Amniotic epithelial cell (primary cell): ENCODE measurements around the gene SLIT2.

Experiments
- DNase-seq: peaks from one replicate; pipeline ENCODE4 v3.0.0-alpha.2; 2010; ENCODE audit warnings: low read depth

SLIT2 gene

GRCh38 chr4:20266215-20267082, 14.7 kb downstream of the SLIT2 start:
- peak; percentile 68 for DNase-seq

GRCh38 chr4:20268028-20268427, 16.3 kb downstream of the SLIT2 start:
- DNase-seq, result no peak

DNA sequence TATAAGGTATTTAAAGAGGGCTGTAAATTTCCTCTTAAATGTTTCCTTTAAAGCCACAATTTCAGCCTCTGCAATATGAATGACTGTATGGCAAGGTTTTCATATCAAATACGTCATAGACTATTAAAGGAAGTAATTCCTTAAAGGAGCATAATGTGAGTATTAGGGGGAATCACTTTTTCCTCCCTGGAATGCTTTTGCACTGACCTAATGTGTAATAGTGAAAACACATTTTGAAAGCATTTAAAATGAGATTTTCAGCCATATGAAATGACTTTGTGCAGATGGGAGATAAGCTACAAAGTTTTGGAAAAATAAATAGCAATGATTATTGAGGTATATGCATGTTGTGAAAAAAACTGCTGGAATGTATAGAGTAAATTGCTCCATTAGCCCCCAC, 17.6 kb downstream of the SLIT2 start:
- DNase-seq, result no peak

GRCh38 chr4:20271950-20272349, 20.2 kb downstream of the SLIT2 start:
- no peak for DNase-seq

GRCh38 chr4:20272411-20272872, 20.7 kb downstream of the SLIT2 start:
- peak; percentile 90 for DNase-seq

GRCh38 chr4:20273793-20274192, 22.1 kb downstream of the SLIT2 start:
- peak; percentile 84 for DNase-seq

GRCh38 chr4:20276848-20277247, 25.1 kb downstream of the SLIT2 start:
- no peak for DNase-seq

DNA sequence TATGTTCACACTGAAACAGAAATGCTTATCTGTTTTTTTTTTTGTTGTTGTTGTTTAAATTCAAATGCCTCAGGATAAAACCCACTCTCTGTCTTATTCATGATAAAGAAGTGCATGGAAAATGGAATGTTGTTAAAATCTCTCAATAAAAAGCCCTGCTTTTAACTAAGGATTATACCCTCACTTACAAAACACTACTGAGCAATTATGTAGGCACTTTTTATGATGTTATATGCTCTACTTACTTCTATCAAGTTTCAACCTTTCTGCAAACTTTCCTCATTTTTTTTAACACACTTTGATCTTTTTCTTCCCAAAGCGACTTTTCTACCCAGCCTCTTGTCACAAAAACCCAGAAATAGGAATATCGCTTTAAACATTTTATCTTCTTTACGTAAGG, 26.5 kb downstream of the SLIT2 start:
- DNase-seq, result no peak

- no peak for DNase-seq
Observed at GRCh38 chr4:20279381-20279780, 27.7 kb downstream of the SLIT2 start.

DNA sequence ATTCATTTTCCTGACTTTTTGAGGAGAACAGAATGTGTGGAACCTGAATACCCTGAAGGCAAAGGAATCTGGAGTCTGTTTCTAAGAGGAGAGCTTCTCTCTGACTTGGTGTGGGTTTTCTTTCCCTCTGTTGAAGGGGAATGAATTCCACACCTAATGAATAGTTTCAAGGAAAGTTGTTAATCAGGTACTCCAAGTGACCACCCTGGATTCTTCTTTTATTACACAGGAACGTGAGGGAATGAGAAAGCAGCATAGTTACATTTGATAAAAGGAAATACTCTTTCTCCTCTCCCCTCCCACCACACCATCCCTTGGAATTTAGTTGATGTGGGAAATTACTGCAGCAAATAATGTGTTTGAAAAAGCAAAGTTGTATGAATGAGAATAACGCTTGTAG, 29.7 kb downstream of the SLIT2 start:
- DNase-seq, result no peak

GRCh38 chr4:20283039-20283438, 31.3 kb downstream of the SLIT2 start:
- no peak for DNase-seq

DNA sequence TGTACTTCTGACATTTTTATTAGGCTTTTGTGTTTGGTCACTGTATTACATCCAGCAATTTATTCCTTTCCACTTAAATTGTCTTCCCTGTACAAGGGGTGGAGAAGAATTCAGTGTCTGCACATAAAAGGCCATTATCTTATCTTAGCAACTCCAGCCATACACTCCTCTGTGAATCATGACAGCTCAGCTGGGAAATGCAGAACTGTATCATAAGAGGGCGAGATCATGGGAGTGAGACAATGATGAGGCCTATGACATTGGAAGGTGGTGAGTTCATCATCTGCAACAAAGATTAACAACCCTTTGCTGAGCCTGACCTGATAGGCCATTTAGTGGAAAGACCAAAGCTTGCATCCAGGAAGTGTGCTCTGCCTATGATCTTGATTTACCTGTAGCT, 33.3 kb downstream of the SLIT2 start:
- DNase-seq, result peak; percentile 91

DNA sequence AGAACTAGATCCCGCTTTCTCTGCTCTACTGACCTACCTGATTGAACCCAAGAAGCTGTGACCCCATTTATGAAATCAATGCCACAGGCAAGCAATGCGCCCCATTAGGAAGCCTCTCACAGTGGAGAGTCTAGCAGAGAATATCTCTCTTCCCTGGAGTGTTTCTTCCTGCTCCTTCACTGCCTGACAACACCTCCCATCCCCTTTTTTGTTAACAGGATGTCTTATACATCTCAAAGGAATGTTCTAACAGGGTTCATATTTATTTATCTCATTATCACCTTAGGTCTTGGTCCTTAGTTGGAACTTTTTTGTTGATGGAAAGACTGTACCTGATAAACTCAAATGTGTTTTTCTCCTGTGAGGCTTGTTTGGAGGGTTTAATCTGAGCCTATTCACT, 35.5 kb downstream of the SLIT2 start:
- no peak for DNase-seq

GRCh38 chr4:20288047-20288650, 36.4 kb downstream of the SLIT2 start:
- no peak for DNase-seq

DNA sequence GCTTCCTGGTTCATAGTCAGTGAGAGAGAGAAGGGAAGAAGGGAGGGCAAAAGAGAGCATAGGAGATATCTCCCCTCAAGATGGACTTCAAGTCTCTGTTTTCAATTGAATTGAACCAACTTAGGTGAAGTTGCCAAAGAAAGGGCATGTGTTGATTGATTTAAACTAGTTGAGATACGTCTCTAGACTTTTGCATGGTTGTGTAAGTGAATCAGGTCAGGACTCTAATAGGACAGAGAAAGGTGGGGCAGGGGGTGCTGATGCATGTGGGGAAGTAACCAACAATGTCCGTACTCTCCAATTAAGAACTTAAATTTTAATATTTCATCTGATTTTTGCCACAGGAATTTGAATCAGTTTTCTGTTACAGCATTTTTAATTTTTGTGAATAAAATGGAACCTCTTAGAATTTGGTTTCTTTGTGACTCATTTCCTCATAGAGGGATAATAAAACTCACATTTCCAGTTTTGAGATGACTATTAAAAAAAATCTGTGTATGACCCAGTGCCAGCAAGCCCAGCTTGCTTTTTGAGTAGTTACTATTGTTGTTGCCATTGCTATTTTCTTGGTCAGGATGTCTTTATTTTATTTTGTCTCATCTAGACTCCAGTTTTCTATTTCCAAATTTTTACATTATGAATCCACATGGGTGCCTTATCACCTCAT, 37.3 kb downstream of the SLIT2 start:
- DNase-seq, result no peak

GRCh38 chr4:20289782-20290181, 38.1 kb downstream of the SLIT2 start:
- no peak for DNase-seq

DNA sequence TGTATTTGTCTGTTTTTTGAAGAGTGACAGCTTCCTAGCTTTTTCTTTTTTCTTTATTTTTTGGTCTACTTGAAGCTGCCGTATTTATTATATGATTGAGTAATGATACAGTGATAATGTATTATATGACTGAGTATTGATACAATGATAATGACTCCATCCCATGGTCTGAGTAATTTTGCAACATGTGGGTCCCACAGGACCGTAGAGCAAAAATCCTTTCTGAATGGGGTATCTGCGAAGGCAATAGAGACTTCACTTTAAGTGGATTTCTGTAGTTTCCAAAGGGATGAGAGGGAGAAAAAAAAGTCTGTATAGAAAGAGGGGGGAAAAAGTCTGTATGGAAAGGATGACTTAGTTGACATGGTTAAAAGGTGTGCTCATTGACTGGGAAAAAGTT, 41.0 kb downstream of the SLIT2 start:
- no peak for DNase-seq

DNA sequence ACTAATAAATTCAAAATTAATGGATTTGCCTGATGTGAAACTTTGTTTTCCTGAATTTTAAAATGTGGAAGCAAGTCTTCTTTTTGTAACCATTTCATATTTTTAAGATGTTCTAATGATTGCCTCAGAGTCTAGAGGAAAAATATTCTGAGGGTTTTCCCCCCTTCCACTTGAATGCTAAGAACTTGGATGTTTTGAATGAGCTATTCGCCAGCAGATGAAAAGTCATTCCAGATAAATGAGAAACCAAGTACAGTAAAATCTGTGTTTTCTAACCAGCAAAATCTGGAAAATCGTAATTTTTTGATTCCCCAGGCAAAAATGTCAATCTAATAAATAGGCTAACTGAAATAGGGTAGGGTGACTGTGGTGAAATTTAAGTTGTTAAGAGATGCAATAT, 45.6 kb downstream of the SLIT2 start:
- peak; percentile 48 for DNase-seq

DNA sequence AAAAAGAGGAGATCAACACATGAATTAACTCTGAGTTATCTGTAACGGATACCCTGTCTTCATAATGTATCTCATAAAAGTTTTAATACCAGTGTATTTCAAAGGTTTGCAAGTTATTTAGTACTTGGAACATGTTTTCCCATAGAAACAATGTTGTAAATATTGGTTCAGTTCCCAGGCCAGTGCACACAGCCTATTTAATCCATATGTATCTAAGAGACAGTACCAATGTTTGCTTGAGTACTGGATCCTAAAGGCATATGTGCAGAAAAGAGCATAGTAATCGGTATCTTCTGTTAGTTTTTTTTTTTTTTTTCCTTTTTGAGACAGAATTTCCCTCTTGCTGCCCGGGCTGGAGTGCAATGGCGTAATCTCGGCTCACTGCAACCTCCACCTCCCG, 46.1 kb downstream of the SLIT2 start:
- no peak for DNase-seq

DNA sequence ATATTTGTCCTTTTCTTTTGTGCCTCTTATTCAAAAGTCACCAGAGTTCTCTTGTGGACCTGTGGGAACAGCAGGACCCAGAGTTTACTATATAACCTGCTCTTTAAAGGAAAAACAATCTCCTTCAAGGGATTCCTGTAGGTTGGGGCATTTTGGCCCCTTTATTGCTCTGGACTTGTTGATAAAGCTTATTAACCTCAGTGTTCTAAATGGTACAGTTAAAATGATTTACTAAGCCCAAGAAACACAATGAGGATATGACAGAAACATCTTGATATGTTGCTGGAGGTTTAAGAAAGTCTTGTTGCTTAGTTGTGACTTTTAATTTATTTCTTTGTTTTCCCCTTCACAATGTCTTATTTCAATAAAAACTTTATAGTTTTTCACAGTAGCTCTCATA, 46.8 kb downstream of the SLIT2 start:
- no peak for DNase-seq

DNA sequence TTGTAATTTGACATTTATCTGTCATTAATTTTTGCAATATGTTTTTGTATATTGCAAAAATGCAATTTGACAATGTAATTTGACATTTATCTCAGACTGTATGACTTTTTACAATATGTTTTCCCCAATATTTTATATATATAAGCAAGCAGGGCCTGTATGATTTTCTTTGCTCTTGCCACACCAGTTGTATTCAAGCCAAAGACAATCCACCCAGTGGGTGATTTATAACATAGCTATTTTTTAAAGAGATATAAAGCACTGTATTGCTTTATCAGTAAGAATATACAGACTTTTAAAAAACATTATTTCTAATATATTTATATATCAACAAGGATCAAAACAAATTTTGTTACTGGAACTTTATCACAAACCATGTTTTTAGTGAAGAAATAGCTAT, 47.3 kb downstream of the SLIT2 start:
- no peak for DNase-seq

DNA sequence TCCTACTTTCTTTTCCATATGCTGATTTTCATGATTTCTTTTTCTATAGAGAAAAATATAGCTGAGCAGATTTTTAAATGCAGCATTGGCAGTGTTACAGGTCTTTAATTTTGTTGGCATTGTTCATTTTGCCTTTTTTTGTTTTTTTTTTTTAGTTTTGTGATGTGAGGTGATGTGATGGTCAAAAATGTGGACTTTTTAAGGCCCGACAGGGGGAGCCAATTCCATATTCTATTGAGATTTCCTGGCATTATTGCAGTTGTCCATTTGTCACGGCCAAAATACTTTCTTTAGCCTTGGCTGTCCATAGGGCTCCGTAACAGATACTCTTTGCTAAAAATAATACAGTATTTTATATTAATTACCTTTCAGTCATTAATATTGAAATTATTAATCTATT, 47.8 kb downstream of the SLIT2 start:
- peak; percentile 26 for DNase-seq

- peak; percentile 54 for DNase-seq
Observed at GRCh38 chr4:20301161-20301560, 49.5 kb downstream of the SLIT2 start.
